HG03354 (cell line): ENCODE results near the gene HIGD1B.
"Not testable (repeated sequence)": the region's sequence is repeated elsewhere in the genome, so short reads cannot be mapped to it uniquely, and the experiment has no call there.

Source experiments
- ATAC-seq: cut with Tn5 transposase; IDR thresholded peaks from one replicate; pipeline ENCODE4 v1.9.1; 2021; ENCODE audit warnings: mild to moderate bottlenecking; ENCODE audit not compliant: unreplicated experiment, poor library complexity, severe bottlenecking

HIGD1B gene

DNA sequence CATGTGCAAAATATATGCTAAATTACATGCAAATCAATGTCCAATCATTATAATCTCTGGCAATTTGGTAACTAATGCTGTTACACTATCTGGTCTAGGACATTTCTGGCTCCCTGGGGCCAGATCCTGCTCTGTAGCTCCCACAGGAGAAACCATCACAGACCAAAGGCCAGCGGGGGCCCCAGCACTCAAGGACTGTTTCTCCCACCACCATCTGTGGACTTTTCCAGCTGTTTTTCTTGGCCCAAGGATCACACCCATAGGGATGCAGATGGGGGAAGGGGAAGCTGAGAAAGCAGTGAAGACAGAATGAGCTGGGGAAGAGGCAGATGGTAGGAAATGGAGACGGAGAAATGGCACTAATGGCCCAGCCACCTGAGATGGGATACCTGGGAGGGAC is at the start of gene HIGD1B:
Gene HIGD1B, plus strand, starts transcription at position 298 of the 400 bp plus-strand sequence. CDS start 270 bp downstream, outside the sequence.
- no peak for ATAC-seq

DNA sequence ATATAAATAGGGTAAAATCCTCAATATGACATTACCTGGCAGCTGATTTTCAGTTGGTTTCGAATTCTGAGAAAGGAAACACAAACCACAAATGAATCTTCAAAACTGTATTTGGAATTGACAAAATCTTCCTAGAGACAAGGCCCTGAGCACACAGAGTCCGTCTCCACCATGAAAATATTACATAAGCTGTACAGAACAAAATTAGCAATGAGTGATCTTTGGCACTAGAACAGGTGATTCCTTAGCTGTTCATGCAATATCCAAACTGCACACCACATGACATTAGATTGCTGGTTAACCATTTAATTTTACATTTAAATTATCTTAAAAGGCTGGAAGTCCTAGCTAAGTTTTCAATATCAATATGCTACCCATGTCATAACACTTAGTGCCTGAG is 49.3 kb upstream of the HIGD1B start:
- no peak for ATAC-seq

- ATAC-seq, result no peak
Measured at GRCh38 chr17:44801880-44802279, 45.8 kb upstream of the HIGD1B start.

DNA sequence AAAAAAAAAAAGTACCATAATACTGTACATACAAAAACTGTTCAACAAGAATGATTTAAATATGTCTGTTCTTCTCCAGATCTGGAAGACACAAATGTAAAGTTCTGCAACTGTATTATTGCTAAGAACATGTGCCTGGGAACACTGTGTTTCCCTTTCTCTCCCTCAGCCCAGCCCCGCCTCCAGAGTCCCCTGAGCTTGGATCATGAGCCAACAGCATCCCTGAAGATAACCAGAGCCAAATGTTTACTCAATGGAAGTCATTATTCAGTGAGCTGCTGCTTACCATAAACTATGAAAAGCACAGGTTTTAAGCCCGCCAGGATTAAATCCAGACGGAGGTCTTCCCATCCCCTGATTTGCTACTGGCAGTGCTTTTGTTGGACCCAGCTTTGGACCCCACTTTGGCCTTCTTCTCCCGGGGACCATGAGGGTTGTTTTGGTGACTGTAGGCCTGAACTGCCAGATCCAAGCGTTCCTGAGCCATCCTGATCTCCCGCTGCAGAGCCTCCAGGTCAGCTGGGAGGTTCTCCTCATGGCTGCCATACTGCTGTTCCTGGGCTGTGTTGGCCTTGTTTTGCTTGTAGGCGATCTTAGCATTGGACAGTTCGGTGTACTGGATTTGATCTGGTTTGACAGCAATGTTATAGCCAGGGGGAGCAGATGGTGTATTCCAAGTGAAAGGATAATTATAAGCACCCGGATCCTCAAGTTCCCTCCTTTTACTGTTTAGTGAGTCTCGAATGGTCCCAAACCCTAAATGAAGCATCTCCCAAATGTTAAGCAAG is 43.2 kb upstream of the HIGD1B start:
- no peak for ATAC-seq

GRCh38 chr17:44807093-44807816 is 40.4 kb upstream of the HIGD1B start:
- ATAC-seq, result no peak

- ATAC-seq, result no peak
Measured at GRCh38 chr17:44807817-44808155, 39.9 kb upstream of the HIGD1B start.

GRCh38 chr17:44808156-44808555 is 39.5 kb upstream of the HIGD1B start:
- ATAC-seq, result no peak

GRCh38 chr17:44808656-44809388 is 38.9 kb upstream of the HIGD1B start:
- not testable (repeated sequence) for ATAC-seq

GRCh38 chr17:44812263-44812662 is 35.4 kb upstream of the HIGD1B start:
- ATAC-seq, result no peak

GRCh38 chr17:44818508-44818907 is 29.2 kb upstream of the HIGD1B start:
- ATAC-seq, result not testable (repeated sequence)

- no peak for ATAC-seq
Measured at GRCh38 chr17:44820631-44821212, 27.0 kb upstream of the HIGD1B start.

DNA sequence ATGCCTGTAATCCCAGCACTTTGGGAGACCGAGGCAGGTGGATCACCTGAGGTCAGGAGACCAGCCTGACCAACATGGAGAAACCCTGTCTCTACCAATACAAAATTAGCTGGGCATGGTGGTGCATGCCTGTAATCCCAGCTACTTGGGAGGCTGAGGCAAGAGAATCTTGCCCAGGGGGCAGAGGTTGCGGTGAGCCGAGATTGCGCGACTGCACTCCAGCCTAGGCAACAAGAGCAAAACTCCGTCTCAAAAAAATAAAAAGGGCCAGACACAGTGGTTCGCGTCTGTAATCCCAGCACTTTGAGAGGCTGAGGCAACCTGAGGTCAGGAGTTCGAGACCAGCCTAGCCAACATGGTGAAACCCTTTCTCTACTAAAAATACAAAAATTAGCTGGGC is 22.4 kb upstream of the HIGD1B start:
- not testable (repeated sequence) for ATAC-seq

DNA sequence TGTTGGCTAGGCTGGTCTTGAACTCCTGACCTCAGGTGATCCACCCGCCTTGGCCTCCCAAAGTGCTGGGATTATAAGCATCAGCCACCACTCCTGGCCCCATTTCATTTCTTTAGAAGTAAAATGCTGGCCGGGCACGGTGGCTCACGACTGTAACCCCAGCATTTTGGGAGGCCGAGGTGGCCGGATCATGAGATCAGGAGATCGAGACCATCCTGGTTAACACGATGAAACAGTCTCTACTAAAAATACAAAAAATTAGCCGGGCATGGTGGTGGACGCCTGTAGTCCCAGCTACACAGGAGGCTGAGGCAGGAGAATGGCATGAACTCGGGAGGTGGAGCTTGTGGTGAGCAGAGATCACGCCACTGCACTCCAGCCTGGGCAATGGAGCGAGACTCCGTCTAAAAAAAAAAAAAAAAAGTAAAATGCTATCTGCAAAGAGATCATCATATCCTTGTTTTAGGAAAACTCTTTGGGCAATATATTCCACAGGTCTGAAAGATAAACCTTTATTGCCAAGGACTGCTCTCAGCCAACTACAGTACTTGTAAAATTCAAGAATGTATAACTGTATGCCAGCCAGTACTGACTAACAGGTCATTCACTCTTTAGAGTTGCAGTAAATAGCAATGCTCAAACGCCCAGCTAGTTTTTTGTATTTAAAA is 21.4 kb upstream of the HIGD1B start:
- ATAC-seq, result no peak

- no peak for ATAC-seq
Measured at GRCh38 chr17:44827863-44828262, 19.8 kb upstream of the HIGD1B start.

DNA sequence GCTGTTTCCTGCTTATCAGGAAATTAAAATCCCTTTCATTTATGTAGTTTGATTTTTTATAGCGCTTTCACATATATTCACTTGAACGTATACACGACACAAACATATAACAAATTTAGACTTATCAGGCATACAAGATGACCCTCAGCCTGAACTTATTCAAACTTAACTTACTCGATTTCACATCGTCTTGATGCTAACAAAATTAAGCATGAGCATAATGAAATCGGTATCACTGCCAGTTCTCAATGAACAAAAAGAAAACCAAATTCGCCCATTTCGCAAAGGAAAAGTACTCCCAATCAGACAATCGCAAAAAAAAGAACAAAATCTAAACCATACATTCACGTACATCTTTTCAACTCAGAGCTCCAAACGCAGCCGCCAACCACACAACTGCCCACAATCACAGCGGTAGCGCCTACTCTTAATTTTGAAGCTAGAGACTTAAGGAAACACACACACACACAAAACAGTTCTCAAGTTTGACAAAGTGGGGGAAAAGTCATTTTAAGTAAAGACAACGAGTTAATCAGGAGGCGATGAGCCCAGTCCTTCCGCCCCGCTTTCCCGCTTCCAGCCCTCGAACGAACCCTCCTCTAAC is 18.7 kb upstream of the HIGD1B start:
- no peak for ATAC-seq

- ATAC-seq, result no peak
Measured at GRCh38 chr17:44829523-44830358, 17.9 kb upstream of the HIGD1B start, which contains the start of gene GJC1. GJC1 (minus strand) TSS chr17:44830287; CDS start chr17:44805817, 24,470 bp downstream.

GRCh38 chr17:44830359-44831288 is 17.1 kb upstream of the HIGD1B start:
- ATAC-seq, result no peak
